Activated B cell treated with CpG ODN at 0.5 μM for 24 hours (primary cell): ENCODE measurements around the gene ORM1. TPM values are rescaled to one million over a fixed set of nuclear protein-coding genes. Genes with fewer than 3 reads are reported as not detected.
"Not testable (repeated sequence)": the region's sequence is repeated elsewhere in the genome, so short reads cannot be mapped to it uniquely, and the experiment has no call there.

Source experiments
- ATAC-seq: fragments of 200-7000 bp; cut with Tn5 transposase; one replicate; pipeline ENCODE4 v1.10.0; 2021; ENCODE audit warnings: low read depth, mild to moderate bottlenecking, moderate library complexity
- CTCF ChIA-PET: fragments of 350-600 bp; sonication (Branson Sonifier 250); formaldehyde crosslinking; loops from one replicate; lab custom pipeline; 2021; ENCODE audit warnings: antibody characterized with exemption; lab: Charles Lee
- POLR2A ChIA-PET: fragments of 350-600 bp; sonication (Branson Sonifier 250); formaldehyde crosslinking; loops from one replicate; lab custom pipeline; 2021; ENCODE audit warnings: antibody characterized with exemption; lab: Charles Lee
- DNase-seq: peaks from one replicate; pipeline ENCODE4 v3.0.0; 2022
- H3K27ac Mint-ChIP-seq: one replicate; pipeline ENCODE4 v1.8.0; 2020; ENCODE audit warnings: mixed read lengths
- H3K27me3 Mint-ChIP-seq: one replicate; pipeline ENCODE4 v1.8.0; 2021; ENCODE audit warnings: mixed read lengths
- H3K36me3 Mint-ChIP-seq: one replicate; pipeline ENCODE4 v1.8.0; 2021; ENCODE audit warnings: low read depth, mixed read lengths
- H3K4me1 Mint-ChIP-seq: one replicate; pipeline ENCODE4 v1.8.0; 2021; ENCODE audit warnings: mixed read lengths
- H3K4me3 Mint-ChIP-seq: one replicate; pipeline ENCODE4 v1.8.0; 2020; ENCODE audit warnings: mild to moderate bottlenecking, mixed read lengths
- H3K9me3 Mint-ChIP-seq: one replicate; pipeline ENCODE4 v1.8.0; 2020; ENCODE audit warnings: mixed read lengths
- CTCF ChIP-seq: fragments of 200-600 bp; IDR thresholded peaks from one replicate; pipeline ENCODE4 v1.8.0; 2022; ENCODE audit warnings: antibody characterized with exemption, mild to moderate bottlenecking
- intact Hi-C: fragments of 100-400 bp; cut with micrococcal nuclease; formaldehyde crosslinking; loops from one replicate; pipeline ENCODE4 v1.15.1; 2024
- total RNA-seq: library from RNA; stranded (reverse); gene quantifications from 2 replicates; pipeline ENCODE4 v1.2.3, GENCODE V29; 2022

The ORM1 gene
- total RNA-seq, 1 donor from 2014 or later = not detected

DNA sequence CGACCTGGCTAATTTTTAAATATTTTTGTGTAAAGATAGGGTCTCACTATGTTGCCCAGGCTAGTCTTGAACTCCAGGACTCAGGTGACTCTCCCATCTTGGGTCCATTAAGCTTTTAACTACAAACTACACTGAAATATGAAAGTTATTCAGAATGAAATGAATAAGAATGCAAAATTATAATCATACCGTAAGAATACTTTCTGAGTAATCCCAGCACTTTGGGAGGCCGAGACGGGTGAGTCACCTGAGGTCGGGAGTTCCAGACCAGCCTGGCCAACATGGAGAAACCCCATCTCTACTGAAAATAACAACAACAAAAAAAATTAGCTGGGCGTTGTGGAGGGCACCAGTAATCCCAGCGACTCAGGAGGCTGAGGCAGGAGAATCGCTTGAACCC is 1.1 kb upstream of the ORM1 start:
- intact Hi-C loops = no loop called here
- Mint-ChIP-seq H3K9me3 (no peaks in the 10 kb centered on the region), H3K4me3 (no peak overlapping the region), H3K27me3 (peaks cover 4% of the 10 kb centered on the region), H3K27ac (no peak overlapping the region), H3K36me3 (no peaks in the 10 kb centered on the region), H3K4me1 (no peaks in the 10 kb centered on the region)
- CTCF ChIA-PET = interaction anchor here (0.7 kb wide), 1 partner anchor 1188 kb away, joined by 3 read pairs; no protein-coding TSS in a partner anchor
- TF ChIP-seq CTCF = no peak
- DNase-seq = no peak
- ATAC-seq = no peak
- POLR2A ChIA-PET = no interaction called here

DNA sequence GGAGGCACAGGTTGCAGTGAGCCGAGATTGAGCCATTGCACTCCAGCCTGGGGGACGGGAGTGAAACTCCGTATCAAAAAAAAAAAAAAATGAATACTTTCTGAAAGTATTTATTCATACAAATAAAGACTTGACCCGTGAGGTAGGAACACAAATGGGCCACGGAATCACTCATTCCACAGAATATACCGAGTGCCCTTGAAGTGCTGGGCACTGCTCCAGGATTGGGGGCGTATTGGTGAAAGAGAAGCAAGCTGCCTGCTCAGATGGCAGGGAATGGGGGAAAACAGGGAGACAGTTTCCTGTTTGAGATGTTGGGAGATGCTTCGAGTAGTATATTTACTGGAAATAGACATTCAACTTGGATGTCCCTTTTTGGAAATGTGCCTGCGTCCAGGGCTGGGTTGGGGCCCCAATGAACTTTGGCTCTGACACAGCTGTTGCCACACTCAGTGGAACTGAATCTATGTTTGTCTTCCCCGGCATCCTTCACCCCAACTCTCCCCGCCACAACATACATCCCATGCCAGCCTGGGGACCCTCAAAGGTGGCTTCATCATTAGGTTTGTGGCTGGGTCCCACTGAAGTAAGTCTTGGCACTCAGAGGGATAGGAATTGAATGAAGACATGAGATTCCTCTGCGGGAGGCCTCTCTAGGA is 609 bp upstream of the ORM1 start:
- H3K27me3 Mint-ChIP-seq, H3K27ac Mint-ChIP-seq, H3K9me3 Mint-ChIP-seq, H3K4me3 Mint-ChIP-seq, DNase-seq, POLR2A ChIA-PET, H3K4me1 Mint-ChIP-seq, intact Hi-C loops, ATAC-seq, H3K36me3 Mint-ChIP-seq: not testable (repeated sequence)
- CTCF ChIA-PET = interaction anchor here (0.6 to 0.7 kb wide), 3 partner anchors 39 to 1187 kb away, joined by 3 read pairs; no protein-coding TSS in a partner anchor

- H3K4me3 Mint-ChIP-seq, ATAC-seq, H3K27me3 Mint-ChIP-seq, H3K27ac Mint-ChIP-seq, POLR2A ChIA-PET, intact Hi-C loops, H3K4me1 Mint-ChIP-seq, DNase-seq, H3K36me3 Mint-ChIP-seq, H3K9me3 Mint-ChIP-seq: not testable (repeated sequence)
- CTCF ChIA-PET = interaction anchor here (0.6 kb wide), 1 partner anchor 575 kb away, joined by 4 read pairs; no protein-coding TSS in a partner anchor
Observed at GRCh38 chr9:114323849-114324248, 951 bp downstream of the ORM1 start.

GRCh38 chr9:114324492-114324891 is 1.6 kb downstream of the ORM1 start:
- Mint-ChIP-seq H3K9me3 (no peaks in the 10 kb centered on the region), H3K27me3 (no peaks in the 10 kb centered on the region), H3K27ac (no peak overlapping the region), H3K36me3 (no peaks in the 10 kb centered on the region), H3K4me3 (no peak overlapping the region), H3K4me1 (no peaks in the 10 kb centered on the region)
- DNase-seq (no peak), ATAC-seq (no peak)
- TF ChIP-seq CTCF = no peak
- CTCF ChIA-PET = interaction anchor here (0.6 kb wide), 1 partner anchor 574 kb away, joined by 4 read pairs; no protein-coding TSS in a partner anchor
- POLR2A ChIA-PET = no interaction called here
- intact Hi-C loops = no loop called here

DNA sequence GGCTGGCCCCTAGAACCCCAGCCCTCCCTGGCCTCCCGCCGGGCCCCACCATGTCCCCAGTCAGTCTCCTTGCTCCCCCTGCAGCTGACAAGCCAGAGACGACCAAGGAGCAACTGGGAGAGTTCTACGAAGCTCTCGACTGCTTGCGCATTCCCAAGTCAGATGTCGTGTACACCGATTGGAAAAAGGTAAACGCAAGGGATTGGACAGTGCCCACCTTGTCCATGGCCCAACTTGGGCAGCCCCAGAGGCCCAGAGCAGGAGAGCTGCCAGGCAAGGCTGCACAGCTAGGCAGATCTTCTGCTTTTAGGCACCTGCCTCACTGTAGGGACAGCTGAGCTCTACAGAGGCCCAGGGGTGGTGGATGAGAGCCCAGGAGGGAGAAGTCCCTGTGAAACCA is 2.1 kb downstream of the ORM1 start:
- H3K36me3 Mint-ChIP-seq, H3K4me1 Mint-ChIP-seq, ATAC-seq, H3K4me3 Mint-ChIP-seq, H3K9me3 Mint-ChIP-seq, H3K27me3 Mint-ChIP-seq, intact Hi-C loops, H3K27ac Mint-ChIP-seq, POLR2A ChIA-PET, DNase-seq, CTCF ChIA-PET: not testable (repeated sequence)

DNA sequence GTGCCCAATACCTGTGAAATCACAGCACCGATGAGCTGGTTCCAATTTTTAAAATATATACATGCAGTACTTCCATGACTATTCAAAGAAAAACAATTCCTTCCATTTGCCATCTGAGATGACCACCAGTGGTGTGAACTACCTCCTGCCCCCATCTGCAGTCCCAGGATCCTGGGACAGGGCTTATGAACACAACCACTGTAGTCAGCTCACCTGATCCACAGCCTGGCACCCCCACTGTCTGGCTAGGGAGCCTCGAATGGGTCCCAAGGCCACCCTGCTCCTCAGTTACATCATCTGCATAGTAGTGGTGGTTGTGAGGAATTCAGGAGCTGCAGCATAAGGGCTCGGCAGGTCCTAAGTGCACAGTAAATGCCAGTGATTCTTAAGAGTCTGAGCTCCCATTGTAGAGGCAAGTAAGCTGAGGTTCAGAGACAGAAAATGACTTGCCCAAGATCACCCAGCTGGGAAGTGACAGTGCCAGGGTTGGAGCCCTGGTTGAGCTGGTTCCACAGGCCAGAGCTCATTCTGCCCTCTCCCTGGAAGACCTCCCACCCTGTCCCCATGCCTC is 2.9 kb downstream of the ORM1 start:
- H3K27ac Mint-ChIP-seq, H3K36me3 Mint-ChIP-seq, H3K27me3 Mint-ChIP-seq, POLR2A ChIA-PET, H3K4me1 Mint-ChIP-seq, intact Hi-C loops, CTCF ChIA-PET, H3K9me3 Mint-ChIP-seq, H3K4me3 Mint-ChIP-seq, DNase-seq, ATAC-seq: not testable (repeated sequence)

DNA sequence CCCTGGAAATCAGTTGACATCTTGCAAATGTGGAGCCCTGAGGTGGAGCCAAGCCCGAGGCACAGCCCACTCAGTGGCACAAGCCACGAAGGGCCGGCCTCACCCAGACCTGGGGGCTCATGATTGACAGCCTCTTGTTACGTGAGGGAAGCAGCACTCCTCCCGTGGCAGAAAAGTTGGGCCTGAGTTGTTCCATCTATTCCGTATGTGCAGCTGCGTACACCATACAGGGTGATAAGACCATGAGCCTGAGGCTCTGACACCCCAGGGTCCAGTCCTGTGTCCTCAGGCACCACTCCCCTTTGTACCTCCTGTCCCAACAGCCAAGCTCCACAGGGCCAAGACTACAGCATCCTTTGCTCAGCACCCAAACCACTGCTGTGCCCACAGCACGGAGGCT is 4.9 kb downstream of the ORM1 start:
- intact Hi-C loops = no loop called here
- ChIA-PET CTCF (no interaction called here), POLR2A (no interaction called here)
- ATAC-seq (no peak), DNase-seq (no peak)
- Mint-ChIP-seq H3K4me3 (no peak overlapping the region), H3K27me3 (no peaks in the 10 kb centered on the region), H3K4me1 (no peaks in the 10 kb centered on the region), H3K9me3 (no peaks in the 10 kb centered on the region), H3K36me3 (no peaks in the 10 kb centered on the region), H3K27ac (no peak overlapping the region)
- no peak for TF ChIP-seq CTCF

- DNase-seq, H3K4me1 Mint-ChIP-seq, H3K4me3 Mint-ChIP-seq, POLR2A ChIA-PET, CTCF ChIA-PET, H3K27ac Mint-ChIP-seq, H3K27me3 Mint-ChIP-seq, H3K36me3 Mint-ChIP-seq, ATAC-seq, intact Hi-C loops, H3K9me3 Mint-ChIP-seq: not testable (repeated sequence)
Observed at GRCh38 chr9:114328357-114328820, 5.5 kb downstream of the ORM1 start.

- CTCF ChIA-PET, ATAC-seq, H3K4me1 Mint-ChIP-seq, POLR2A ChIA-PET, DNase-seq, intact Hi-C loops, H3K36me3 Mint-ChIP-seq, H3K9me3 Mint-ChIP-seq, H3K4me3 Mint-ChIP-seq, H3K27ac Mint-ChIP-seq, H3K27me3 Mint-ChIP-seq: not testable (repeated sequence)
Observed at GRCh38 chr9:114328937-114329624, 6.2 kb downstream of the ORM1 start.
